ENCODE measurements around the gene PTGER4.
A peak's percentile ranks its signal among the peaks of the same experiment; 100 is the strongest.

GRCh38 chr5:40652441-40653220 lies 27.1 kb upstream of the PTGER4 start:
- TF ChIP-seq CTCF (IDR thresholded peaks at IDR 0.05; ENCODE audit: borderline replicate concordance, extremely low read depth, low read length, poor library complexity, severe bottlenecking) (peak; percentile 54), EZH2 (IDR thresholded peaks at IDR 0.05; ENCODE audit: borderline replicate concordance, low read depth, low read length, severe bottlenecking) (no peak)
